ENCODE results near the gene MYRFL. TPM values are rescaled to one million over a fixed set of nuclear protein-coding genes. Genes with fewer than 3 reads are reported as not detected.
"Not testable (repeated sequence)": the region's sequence is repeated elsewhere in the genome, so short reads cannot be mapped to it uniquely, and the experiment has no call there.

The MYRFL gene
- polyA plus RNA-seq, 1 donor: 0.22 TPM

DNA sequence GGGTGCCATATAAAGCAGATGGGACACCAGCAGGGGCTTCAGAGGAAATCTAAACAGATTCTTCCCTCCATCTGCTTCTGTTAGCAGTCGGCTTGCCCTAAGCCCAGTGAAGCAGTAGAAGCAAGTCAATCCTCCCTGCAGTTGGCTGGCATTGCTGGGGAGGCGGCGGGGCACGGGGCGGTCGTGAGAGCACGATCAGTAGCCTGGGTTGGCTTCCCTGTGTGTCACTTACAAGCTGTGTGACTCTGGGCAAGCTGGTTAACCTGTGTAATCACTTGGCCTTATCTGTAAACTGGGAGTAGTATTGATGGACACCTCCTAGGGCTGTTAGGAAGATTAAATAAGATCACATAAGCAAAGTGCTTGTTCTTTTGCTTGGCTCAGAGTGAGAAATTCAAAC is 19.4 kb downstream of the MYRFL start:
- DNase-seq: no peak

GRCh38 chr12:69844836-69845235 is 19.8 kb downstream of the MYRFL start:
- DNase-seq: no peak

- DNase-seq: no peak
Measured at GRCh38 chr12:69846976-69847375, 21.9 kb downstream of the MYRFL start.

DNA sequence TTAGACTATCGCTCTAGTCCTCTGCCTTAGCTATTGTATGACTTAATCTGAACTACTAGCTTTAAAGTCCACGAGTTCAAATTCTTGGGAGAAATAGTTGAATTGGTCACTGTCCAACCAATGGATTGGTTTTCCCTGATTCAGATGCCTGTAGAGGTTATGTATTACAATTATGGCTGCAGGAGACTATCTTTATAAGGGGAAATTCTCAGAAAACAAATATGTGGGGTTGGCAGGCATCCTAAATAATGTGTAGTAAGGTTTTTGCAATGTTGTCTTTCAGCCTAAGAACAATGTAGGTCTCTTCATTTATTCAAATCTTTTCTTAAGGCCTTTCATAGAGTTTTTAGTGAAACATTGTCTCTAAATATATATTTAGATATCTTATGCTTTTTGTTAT is 26.9 kb downstream of the MYRFL start:
- DNase-seq: no peak

DNA sequence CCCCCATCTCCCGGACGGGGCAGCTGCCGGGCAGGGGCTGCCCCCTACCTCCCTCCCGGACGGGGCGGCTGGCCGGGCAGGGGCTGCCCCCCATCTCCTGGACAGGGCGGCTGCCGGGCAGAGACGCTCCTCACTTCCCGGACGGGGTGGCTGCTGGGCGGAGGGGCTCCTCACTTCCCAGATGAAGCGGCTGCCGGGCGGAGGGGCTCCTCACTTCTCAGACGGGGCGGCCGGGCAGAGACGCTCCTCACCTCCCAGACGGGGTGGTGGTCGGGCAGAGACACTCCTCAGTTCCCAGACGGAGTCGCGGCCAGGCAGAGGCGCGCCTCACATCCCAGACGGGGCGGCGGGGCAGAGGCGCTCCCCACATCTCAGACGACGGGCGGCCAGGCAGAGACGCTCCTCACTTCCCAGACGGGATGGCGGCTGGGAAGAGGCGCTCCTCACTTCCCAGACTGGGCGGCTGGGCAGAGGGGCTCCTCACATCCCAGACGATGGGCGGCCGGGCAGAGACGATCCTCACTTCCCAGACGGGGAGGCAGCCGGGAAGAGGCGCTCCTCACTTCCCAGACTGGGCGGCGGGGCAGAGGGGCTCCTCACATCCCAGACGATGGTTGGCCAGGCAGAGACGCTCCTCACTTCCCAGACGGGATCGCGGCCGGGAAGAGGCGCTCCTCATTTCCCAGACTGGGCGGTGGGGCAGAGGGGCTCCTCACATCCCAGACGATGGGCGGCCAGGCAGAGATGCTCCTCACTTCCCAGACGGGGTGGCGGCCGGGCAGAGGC is 28.3 kb downstream of the MYRFL start:
- not testable (repeated sequence) for DNase-seq

DNA sequence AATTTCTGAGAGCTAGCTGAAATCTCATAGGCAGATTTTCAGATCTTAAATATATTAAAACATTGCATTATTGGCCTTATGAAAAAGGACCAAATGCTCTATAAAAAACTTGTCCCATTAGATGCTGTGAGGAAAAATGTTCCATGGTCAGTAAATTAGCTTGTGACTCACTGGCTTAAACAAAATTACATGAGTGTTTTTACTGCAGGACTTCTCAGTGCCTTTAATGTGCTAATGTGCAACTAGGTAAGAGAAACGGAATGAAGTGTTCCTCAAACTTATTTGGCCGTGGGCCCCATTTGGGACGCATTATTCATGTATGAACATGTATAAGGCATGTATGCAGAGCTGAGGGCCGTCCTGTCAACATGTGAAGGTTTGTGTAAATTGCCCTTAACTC is 41.7 kb downstream of the MYRFL start:
- DNase-seq: no peak

DNA sequence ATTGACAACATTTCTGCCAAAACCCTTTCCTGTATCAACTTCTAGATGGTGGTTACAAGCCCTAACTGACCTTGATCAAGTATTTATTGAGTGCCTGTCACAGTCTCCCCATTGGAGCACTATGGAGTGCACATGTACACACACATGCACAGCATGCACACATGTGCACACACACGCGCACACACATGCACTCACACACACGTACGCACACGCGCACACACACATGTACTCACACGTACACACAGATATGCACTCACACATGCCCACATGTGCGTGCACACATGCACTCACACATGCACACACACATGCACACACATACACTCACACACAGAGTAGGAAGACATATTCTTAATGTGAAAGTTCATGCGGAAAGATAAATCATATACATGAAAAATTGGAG is 43.7 kb downstream of the MYRFL start:
- DNase-seq: no peak

DNA sequence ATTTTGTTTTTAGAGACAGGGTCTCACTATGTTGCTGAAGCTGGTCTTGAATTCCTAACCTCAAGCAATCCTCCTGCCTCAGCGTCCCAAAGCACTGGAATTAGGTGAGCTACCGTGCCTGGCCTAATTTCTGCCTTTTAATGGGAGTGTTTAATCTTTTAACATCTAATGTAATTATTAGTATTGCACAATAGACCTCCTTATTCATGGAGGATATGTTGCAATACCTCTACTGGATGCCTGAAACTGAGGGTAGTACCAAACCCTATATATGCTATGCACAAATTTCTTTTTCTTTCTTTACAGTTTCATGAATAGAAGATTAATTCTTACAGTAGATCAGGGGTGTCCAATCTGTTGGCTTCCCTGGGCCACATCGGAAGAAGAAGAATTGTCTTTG is 47.8 kb downstream of the MYRFL start:
- no peak for DNase-seq

DNA sequence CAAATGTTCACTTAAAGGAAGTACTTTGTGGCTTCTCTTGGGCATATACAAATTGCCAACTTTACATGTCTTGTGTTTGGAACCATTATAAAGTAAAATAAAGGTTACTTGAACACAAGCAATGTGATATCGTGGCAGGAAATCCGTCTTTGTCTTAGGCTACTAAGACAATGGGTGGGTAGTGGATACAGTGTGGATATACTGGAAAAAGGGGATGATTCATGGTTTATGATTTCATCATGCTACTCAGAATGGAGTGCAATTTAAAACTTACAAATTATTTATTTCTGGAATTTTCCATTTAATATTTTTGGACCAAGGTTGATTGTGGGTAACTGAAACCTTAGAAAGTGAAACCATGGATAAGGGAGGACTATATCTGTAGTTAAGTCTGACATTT is 48.4 kb downstream of the MYRFL start:
- DNase-seq: no peak

- DNase-seq: no peak
Measured at GRCh38 chr12:69874606-69875005, 49.6 kb downstream of the MYRFL start.

DNA sequence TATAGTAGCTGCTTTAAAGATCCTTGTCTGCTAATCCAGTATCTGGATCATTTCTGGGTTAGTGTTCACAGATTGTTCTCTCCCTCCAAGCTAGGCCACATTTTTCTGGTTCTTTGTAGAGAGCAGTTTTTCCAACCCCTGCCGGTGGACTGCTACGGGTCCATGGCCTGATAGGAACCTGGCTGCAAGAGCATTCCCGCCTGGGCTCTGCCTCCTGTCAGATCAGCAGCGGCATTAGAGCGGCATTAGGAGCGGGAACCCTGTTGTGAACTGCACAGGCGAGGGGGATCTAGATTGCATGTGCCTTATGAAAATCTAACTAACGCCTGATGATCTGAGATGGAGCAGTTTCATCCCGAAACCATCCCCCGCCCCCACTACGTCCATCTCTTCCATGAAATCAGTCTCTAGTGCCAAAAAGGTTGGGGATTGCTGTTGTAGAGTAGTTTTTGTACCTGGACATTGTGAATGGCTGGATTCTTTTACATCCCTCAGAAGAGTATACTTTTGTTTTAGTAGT is 50.4 kb downstream of the MYRFL start:
- no peak for DNase-seq

GRCh38 chr12:69879007-69879960 is 54.3 kb downstream of the MYRFL start:
- peak; percentile 83 for DNase-seq

GRCh38 chr12:69880571-69880970 is 55.5 kb downstream of the MYRFL start:
- no peak for DNase-seq

GRCh38 chr12:69881771-69882170 is 56.7 kb downstream of the MYRFL start:
- no peak for DNase-seq

- DNase-seq: no peak
Measured at GRCh38 chr12:69884386-69884785, 59.4 kb downstream of the MYRFL start.

GRCh38 chr12:69885658-69886057 is 60.6 kb downstream of the MYRFL start:
- no peak for DNase-seq

DNA sequence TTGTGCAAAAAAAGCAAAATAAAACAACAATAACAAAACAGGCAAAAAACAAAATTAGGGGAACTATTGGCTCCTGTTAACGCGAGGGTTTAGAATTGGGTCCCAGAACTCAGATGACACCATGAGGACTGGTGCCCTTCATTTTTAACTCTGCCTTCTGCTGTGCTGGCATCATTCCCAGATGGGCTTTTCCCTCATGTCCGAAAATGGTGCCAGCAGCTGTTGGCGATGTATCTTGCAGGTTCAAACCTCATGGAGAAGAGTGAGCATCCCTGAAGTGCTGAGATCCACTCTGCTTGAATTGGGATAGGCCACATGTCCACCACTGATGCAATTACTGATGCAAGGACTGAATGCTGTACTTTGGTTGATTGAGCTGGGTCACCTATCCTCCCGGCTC is 61.1 kb downstream of the MYRFL start:
- no peak for DNase-seq

- no peak for DNase-seq
Measured at GRCh38 chr12:69886715-69887114, 61.7 kb downstream of the MYRFL start.

- DNase-seq: no peak
Measured at GRCh38 chr12:69888901-69889300, 63.9 kb downstream of the MYRFL start.

- DNase-seq: no peak
Measured at GRCh38 chr12:69894800-69895383, 69.9 kb downstream of the MYRFL start.

DNA sequence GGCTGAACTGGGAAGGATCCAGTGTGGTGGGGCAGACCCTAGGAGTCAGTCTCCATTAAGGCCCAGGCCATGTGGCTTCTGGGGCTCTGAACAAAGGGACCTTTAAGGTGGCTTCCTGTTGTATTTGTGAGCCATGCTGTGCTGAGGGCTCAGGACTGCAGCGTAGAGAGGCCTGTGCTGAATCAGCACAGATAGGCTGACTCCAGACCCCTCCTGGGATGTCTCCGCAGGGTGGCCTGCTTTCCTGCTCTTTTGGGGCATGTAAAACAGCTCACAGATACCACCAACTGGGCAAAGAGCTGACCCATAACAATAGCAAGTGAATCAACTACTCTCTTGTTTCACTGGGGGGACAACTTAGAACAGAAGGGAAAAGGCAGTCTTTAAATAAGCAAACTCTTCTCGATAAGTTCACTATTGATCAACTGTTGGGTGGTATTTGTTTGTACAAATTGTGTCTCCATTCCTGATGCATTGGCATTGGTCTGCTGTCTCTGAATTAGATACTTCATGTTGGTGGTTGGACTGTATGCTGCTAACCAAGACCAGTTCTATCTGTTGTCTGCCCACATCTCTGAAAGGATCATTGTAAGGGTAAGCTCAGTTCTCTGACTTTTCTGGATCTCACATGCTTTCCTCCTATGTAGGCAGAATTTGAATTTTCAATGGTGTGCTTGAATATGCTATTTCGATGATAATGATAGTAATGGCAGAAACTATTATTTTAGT is 71.8 kb downstream of the MYRFL start:
- no peak for DNase-seq

DNA sequence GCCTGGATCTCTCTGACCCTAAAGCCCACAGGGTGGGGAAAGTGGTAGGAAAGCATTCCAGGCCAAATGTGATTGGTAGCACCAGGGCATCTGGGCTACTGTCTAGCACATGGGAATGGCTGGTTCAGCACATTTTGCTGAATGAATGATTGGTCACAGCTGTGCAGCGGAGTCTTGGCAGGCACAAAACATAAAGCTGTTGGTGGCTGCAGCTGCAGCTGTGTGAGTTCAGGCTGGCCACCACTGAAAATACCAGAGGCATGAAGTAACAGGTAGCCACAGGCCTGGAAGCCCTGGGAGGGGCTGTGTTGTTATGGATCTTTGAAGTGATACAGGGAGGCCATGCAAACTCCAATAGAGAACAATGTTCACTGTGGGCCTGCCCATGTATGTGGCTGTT is 72.7 kb downstream of the MYRFL start:
- peak; percentile 77 for DNase-seq
